HTR-8/SVneo (cell line): ENCODE results near the gene FUS.
"Not testable (repeated sequence)": the region's sequence is repeated elsewhere in the genome, so short reads cannot be mapped to it uniquely, and the experiment has no call there.

Experiments
- DNase-seq: peaks from one replicate; pipeline ENCODE4 v3.0.0; 2011; ENCODE audit warnings: low spot score, mixed read lengths; ENCODE audit not compliant: insufficient read length
- FAIRE-seq: peaks from 2 replicates; lab custom pipeline; 2011; peaks lifted over from hg19 to GRCh38; lab: Jason Lieb, UNC

Gene FUS

DNA sequence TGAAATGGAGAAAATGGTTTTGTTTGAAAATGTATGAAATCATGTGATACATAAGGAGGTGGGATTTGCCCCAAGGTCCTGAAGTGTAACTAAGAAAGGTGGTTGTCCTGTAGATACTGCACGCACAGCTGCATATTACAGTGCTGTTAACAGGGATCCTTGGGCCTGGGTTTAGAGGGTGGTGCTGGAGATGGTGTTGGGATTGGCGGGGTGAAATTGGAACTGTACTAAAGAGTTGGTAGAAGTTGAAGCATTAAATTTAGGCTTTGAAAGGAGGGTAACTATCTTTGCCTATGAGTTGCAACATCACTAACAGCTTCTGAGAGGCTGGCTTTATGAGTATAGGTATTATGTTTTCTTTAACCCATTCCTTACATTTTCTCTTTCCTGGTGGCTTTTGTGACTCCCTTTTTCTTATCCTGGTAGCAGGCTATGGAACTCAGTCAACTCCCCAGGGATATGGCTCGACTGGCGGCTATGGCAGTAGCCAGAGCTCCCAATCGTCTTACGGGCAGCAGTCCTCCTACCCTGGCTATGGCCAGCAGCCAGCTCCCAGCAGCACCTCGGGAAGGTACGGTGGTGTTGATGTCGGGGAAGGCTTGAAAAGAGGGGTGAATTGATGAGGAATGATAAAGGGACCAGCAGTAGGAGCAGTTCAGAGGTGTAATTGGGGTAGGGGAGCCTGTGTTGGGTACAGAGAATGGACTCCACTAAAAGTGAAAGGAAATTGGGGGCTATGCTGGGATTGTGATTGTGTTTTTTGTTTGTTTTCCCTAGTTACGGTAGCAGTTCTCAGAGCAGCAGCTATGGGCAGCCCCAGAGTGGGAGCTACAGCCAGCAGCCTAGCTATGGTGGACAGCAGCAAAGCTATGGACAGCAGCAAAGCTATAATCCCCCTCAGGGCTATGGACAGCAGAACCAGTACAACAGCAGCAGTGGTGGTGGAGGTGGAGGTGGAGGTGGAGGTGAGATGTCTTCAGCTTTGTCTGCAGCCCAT lies 3.8 kb downstream of the FUS start:
- FAIRE-seq (no peak), DNase-seq (no peak)

DNA sequence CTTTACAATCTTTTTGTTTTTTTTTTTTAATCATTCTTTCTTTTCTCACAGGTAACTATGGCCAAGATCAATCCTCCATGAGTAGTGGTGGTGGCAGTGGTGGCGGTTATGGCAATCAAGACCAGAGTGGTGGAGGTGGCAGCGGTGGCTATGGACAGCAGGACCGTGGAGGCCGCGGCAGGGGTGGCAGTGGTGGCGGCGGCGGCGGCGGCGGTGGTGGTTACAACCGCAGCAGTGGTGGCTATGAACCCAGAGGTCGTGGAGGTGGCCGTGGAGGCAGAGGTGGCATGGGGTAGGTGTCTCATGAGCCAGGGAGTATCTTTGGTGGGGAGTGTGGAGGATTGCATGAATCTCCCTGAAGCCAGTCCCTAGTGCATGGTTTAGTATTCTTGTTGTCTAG lies 4.9 kb downstream of the FUS start:
- DNase-seq: no peak
- no peak for FAIRE-seq

- FAIRE-seq: no peak
- no peak for DNase-seq
These were observed 5.4 kb downstream of the FUS start for GRCh38 chr16:31185339-31185738.

DNA sequence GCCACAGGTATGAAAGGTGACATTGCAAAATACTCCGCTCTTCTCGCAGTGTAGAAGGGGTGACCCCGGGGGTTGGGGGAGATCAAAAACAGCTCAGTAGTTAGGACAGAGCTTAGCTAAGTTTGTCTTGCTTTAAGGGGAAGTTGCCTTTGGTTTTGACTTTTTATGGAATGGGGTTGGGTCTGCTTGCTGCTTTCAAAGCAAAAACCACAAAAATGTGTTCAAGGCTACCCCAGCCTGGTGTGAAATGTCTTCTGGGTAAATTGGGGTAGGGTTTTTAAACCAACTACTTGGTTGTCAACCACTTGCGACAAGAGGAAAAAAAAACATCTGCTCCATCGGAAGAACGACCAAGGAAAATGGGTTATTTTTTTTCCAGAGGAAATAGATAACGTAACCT lies 6.2 kb downstream of the FUS start:
- FAIRE-seq (no peak), DNase-seq (no peak)

DNA sequence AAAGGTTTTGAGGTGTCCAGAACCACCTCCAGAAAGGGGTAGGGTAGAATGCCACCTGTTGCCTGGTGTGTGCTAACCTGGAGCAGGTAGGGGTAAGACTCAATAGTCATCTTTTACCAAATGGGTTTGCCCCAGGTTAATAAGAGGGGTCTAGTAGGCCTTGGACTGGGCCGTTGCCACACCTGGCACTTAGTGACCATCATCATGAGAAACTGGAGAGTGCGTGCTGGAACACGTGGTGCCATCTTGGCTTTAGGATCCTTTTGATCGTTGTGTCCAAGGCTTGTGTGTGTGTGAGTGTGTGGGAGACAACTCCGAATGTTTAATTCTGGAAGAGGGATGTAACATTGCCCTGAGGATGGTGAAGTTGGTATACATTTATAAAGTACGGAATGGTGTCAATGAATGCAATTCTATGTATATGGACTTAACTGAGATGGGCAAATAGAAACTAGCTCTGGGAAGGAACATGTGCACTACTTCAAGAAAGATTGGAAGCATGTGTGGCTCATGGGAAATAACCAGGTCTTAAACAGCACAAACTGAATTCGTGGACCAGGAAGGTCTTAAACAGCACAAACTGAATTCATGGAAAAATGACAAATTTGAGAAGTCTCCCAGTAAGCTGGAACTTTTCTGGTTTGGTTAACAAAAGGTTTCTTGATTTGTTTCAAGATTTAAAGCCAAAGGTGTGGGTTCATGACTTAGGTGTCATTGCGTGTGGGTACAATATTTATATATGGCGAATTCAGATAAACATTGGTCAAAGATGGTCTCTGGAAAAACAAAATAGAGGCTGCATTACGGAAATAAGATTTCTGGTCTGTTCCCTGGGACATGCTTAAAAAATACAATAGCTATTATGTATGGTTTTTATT lies 7.2 kb downstream of the FUS start:
- DNase-seq (no peak), FAIRE-seq (no peak)

GRCh38 chr16:31187808-31188189 lies 7.9 kb downstream of the FUS start:
- FAIRE-seq: no peak
- DNase-seq: no peak

GRCh38 chr16:31188450-31189411 lies 8.8 kb downstream of the FUS start:
- no peak for FAIRE-seq
- DNase-seq: no peak

DNA sequence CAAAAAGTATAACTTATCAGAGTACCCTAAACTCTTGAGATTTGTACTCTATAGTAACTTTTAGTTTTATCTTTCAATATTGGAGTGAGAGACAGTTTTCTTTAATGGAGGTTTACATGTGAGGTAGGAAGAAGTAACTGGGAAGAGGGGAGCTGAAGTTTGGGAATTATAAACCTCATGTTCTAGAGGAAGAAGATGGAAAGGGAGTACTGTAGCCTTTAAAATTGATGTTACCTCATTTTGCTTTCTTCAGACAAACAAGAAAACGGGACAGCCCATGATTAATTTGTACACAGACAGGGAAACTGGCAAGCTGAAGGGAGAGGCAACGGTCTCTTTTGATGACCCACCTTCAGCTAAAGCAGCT lies 9.5 kb downstream of the FUS start:
- FAIRE-seq (no peak), DNase-seq (no peak)

GRCh38 chr16:31190061-31190460 lies 10.1 kb downstream of the FUS start:
- FAIRE-seq: no peak
- no peak for DNase-seq

DNA sequence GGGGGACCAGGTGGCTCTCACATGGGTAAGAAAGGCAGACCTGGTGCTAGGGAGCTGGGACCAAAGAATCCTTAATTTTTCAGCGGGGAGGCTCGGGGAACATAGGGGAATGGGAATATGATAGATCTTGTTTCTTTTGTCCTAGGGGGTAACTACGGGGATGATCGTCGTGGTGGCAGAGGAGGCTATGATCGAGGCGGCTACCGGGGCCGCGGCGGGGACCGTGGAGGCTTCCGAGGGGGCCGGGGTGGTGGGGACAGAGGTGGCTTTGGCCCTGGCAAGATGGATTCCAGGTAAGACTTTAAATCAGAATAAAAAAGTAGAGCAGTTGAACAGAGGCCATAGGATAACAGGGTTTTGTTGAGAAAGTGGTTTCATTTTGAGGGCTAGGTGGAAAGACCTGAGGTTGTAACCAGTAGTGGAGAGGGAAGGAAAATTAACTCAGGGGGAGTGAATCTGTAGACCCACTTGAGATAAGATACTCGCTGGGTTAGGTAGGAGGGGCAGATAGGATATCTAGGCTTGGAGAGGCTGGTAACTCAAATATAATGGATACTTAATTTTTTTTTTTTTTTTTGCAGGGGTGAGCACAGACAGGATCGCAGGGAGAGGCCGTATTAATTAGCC lies 11.0 kb downstream of the FUS start:
- DNase-seq (no peak), FAIRE-seq (no peak)

DNA sequence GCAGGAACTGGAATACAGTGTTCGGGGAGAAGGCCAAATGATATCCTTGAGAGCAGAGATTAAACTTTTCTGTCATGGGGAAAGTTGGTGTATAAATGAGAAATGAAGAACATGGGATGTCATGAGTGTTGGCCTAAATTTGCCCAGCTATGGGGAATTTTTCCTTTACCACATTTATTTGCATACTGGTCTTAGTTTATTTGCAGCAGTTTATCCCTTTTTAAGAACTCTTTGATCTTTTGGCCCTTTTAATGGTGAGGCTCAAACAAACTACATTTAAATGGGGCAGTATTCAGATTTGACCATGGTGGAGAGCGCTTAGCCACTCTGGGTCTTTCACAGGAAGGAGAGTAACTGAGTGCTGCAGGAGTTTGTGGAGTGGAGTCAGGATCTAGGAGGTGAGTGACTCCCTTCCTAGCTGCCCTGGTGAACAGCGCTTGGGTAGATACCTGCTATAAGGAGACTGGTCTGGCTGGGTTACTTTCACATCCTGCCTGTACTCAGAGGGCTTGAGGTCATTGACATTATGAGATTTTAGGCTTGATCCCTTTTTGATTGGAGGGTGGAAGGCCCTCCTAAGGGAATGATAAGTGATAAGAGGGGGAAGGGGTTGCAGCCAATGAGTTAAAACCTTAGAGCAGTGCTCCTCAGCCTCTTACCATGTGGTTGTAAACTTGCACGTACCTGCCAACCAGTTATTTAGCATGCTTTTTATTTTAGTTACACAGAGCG lies 11.9 kb downstream of the FUS start:
- FAIRE-seq (no peak), DNase-seq (no peak)

DNA sequence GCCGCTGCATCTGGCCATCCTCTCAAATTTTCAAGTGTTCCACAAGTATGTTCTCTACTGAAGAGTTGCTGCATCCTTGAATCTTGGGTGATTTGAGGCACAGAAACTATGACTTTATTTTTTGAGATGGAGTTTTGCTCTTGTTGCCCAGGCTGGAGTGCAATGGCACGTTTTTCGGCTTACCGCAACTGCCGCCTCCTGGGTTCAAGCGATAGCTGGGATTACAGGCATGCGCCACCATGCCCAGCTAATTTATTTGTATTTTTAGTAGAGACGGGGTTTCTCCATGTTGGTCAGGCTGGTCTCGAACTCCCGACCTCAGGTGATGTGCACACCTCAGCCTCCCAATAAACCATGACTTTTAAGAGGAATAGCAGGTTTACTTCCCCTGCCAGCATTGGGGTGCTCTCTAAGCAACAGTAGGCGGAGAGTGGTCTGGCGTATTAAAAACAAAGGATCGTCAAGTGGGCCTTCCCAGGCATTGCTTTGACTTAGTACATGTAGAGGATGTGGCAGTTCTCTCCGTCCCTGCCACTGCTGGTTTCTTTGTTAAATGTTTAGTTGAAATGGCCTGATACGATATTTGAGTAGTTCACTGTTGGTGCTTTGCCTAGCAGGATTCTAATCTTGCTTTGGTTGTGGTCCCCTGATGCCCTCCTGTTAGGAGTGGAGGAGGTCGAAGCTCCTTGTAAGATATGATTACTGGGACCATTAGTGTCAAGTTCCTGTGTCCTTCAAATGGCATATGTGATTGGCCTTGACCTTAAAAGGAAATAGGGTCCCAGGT lies 13.1 kb downstream of the FUS start:
- FAIRE-seq: no peak
- DNase-seq: no peak

GRCh38 chr16:31193874-31194273 lies 13.9 kb downstream of the FUS start:
- DNase-seq (no peak), FAIRE-seq (no peak)

DNA sequence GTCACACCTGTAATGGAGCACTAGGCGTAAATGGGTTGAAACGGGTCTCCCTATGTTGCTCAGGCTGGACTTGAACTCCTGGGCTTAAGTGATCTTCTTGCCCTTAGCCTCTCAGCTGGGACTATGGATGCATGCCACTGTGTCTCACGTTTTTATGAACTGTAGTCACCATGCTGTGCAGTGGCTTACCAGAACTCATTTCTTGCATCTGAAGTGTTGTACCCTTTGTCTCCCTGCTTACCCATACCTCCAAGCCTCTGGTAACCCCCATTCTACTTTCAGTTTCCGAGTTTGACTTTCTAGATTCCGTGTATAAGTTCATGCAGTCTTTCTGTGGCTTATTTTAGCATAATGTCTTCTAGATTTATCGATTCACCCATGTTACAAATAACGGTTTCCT lies 15.0 kb downstream of the FUS start:
- FAIRE-seq: no peak

GRCh38 chr16:31195861-31196260 lies 15.9 kb downstream of the FUS start:
- not testable (repeated sequence) for DNase-seq, FAIRE-seq

More for the DNA sequence above, 15.0 kb downstream of the FUS start:
- no peak for DNase-seq

DNA sequence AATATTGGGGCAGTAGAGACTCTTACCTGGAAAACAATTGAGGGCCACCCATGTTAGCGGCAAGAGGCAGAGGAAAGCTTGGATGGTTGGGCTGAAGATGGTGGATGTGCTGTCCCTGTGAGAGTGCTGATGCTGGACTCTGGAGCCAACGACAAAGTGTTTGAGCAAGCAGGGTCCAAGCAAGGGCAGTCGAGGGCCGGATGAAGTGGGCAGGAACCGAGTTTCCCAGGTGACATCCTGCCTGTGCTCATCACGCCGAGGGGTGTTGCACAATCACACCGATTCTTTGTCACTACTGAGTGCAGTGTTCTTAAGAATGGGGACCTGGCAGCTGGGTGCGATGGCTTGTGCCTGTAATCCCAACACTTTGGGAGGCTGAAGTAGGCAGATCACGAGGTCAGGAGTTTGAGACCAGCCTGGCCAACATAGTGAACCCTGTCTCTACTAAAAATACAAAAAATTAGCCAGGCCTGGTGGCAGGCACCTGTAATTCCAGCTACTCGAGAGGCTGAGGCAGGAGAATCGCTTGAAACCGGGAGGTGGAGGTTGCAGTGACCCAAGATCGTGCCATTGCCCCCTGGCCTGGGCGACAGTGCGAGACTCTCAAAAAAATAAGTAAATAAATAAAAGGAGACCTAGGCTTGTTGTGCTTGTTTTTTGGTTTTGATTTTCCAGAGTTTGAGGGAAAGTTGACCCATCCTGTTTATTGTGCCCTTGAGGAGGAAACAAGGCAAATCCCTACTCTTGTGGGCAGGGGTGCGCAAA lies 16.6 kb downstream of the FUS start:
- DNase-seq: no peak
- no peak for FAIRE-seq

DNA sequence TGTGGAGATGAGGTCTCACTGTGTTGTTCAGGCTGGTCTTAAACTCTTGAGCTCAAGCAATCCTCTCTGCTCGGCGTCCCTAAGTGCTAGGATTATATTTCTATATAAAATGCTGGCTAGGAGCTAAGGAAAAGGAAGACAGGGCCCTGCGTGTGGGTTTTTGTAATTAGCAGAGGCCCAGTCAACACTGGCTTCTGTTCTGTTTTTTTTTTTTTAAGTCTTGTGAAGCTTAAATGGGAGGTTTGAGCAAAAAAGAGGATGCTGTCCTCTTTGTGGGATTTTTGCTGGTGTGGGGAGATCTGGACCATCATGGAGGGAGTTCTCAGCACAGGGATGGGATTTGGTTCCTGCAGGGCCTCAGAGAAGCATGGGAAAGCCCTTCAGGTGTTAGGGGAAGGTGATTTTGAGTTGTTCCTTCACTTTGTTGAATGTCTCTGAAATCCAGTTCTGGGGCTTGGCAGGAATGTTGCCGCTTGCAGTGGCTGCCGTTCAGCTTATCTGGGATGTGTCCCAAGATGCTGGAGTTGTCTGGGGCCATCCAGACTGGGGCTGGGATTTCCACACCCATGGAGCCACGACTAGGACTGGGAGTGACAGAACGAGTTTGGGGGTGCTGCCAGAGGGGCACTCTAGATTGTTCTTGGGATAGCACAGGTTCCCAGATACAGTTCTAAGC lies 18.4 kb downstream of the FUS start:
- no peak for DNase-seq
- FAIRE-seq: no peak
